Epithelial cell of prostate (primary cell): ENCODE measurements around the gene MAGEB6B.
"Not testable (repeated sequence)": the region's sequence is repeated elsewhere in the genome, so short reads cannot be mapped to it uniquely, and the experiment has no call there.

Experiments used
- DNase-seq: peaks from one replicate; pipeline ENCODE4 v3.0.0-alpha.2; 2011; ENCODE audit warnings: low read depth, low spot score
- H3K27ac ChIP-seq: fragments of 450-650 bp; 2 replicates; pipeline ENCODE4 v1.5.1; 2017; ENCODE audit warnings: mild to moderate bottlenecking

MAGEB6B gene, protein sequence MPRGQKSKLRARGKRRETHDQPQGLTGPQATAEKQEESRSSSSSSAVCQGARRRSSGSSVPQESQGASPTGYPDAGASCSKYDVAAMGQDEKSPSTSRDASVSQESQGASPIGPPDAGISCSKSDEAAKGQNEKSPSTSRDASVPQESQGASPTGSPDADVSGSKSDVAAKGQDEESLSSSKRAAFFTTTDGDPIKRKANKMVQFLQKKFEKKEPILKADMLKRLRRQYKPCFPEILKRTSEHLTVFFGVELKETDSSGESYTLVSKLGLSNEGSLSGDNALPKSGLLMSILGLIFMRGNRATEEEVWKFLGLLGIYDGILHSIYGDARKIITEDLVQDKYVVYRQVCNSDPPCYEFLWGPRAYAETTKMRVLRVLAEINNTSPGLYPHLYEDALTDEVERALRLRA

DNA sequence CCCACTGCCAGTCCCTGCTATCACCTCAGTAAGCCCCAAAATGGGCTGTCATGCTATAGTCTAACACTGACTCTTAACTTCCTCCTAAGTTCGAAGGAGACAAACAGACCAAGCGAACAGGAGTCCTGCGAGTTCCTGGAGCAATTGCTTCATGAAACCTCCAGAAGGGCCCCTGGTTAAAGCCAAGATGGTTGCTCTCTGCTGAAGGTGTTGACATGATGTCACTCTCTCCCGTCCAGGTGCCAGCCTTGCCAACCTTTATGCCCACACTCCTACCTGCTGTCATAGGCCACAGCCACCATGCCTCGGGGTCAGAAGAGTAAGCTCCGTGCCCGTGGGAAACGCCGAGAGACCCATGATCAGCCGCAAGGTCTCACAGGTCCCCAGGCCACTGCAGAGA is at the start of gene MAGEB6B:
Gene MAGEB6B (plus strand): TSS at position 301 of the 400 bp plus-strand sequence. CDS start 0 bp downstream, at position 301.
- DNase-seq: no peak

DNA sequence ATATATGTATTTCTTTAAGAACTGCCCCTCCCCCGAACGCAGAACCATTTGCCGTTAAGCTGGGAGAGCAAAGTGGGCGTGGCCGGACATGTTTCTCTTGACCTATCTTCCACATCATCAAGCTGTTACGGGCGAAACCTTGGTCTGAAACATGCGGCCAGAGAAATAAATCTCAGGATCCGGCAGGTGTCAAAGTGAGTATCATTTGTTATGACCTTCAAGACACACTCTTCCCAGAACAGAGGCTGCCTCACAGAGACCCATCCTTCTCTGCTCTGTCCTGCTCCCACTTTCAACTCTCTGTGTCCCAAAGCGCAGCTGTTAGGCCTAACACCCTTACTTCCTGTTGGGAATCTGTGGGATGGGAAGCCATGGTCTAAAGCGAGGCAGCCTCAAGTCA is 22.1 kb upstream of the MAGEB6B start, which contains the start of gene MAGEB18:
Gene MAGEB18 (plus strand): TSS at position 70 of the 400 bp plus-strand sequence. CDS start 643 bp downstream, outside the sequence.
- no peak within 1 kb of the TSS for H3K27ac ChIP-seq
- no peak for DNase-seq

More for the DNA sequence above, at the start of gene MAGEB6B:
- no peak within 1 kb of the TSS for H3K27ac ChIP-seq

DNA sequence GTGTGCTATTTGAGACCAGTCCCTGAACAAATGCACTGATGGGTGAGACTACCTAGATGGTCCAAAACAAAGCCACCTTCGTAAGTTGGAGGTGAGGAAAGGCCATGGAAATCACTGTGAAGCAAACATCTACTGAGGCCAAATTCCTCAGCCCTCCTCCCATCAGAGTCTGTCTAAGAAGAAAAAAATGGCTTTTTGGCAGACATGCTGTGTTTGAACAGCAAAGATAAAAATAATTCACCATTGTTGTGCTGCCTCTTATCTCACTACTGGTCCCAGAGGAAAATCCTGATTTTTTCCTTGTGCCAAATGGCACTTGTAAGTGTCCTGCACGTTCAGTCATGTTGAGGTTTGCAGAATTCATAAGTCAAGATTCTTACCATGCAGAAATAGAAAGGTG is 14.4 kb upstream of the MAGEB6B start:
- H3K27ac ChIP-seq: no peak overlapping the region
- DNase-seq: no peak

DNA sequence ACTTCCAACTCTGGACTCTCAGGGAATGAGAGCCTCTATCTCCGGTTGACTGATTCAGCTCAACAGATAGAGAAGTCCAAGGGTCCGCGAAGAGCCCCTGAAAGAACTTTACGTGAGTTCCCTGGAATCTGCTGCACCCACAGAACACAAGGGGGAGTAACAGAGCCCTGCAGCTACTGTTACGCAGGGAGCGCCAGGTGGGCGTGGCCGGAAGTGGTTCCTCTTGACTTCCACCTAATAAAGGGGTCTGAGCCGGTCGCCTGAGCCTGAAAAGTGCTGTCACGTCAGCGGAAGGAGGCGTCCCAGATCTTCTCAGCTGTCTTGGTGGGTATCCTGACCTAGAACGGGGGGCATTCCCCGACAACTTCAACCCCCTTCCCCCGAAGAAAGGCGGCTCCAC is 31.8 kb downstream of the MAGEB6B start, which contains the start of gene MAGEB6:
Gene MAGEB6 (plus strand): TSS at position 237 of the 400 bp plus-strand sequence. CDS start 1,407 bp downstream, outside the sequence.
- DNase-seq: no peak
- no peak within 1 kb of the TSS for H3K27ac ChIP-seq

DNA sequence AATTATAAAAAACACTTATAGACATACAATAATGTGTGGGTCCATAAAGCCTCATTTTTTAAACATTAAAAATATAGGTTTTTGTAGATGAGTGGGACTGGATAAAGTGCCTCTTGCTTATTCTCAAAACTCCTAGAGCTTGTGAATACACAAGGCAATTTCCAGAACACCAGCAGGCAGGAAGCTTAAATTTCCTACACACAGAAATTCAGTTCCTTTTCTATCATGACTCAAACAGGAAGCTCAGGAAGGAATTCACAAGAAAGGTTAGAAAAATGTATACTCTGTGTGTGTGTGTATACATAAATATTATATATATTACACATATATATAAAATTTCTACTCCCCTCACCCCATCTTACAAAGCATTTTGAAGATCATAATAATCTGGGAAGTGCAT is 43.2 kb downstream of the MAGEB6B start:
- H3K27ac ChIP-seq: no peak overlapping the region

DNA sequence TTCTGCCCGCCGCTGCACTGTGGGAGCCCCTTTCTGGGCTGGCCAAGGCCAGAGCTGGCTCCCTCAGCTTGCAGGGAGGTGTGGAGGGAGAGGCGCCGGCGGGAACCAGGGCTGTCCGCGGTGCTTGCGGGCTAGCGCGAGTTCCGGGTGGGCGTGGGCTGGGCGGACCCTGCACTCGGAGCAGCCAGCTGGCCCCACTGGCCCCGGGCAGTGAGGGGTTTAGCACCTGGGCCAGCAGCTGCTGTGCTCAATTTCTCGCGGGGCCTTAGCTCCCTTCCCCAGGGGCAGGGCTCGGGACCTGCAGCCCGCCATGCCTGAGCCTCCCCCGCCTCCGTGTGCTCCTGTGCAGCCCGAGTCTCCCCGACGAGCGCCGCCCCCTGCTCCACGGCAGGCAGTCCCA is 44.3 kb downstream of the MAGEB6B start:
- H3K27ac ChIP-seq, DNase-seq: not testable (repeated sequence)

More for the DNA sequence above, 43.2 kb downstream of the MAGEB6B start:
- no peak for DNase-seq

DNA sequence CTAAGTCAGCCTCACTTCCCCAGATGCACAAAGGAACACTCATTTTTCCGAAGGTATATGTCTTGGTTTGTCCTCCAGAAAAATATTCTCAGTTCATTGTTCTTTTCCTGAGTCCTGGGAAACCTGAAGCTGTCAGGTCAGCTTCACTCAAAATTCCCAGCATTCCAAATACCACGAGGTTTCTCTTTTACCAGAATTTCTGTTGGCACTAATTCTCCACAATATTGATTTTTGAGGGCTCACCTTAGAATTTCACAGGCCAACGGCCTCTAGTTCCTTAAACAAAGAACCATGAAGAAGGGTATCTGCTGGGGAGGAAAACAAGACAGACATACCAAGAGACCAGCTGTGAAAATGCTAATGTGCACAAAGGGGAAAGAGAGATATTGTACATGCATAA is 47.6 kb downstream of the MAGEB6B start:
- no peak overlapping the region for H3K27ac ChIP-seq
- no peak for DNase-seq
